ENCODE measurements around the gene GABBR2.
A peak's percentile ranks its signal among the peaks of the same experiment; 100 is the strongest.
"Not testable (repeated sequence)": the region's sequence is repeated elsewhere in the genome, so short reads cannot be mapped to it uniquely, and the experiment has no call there.

GABBR2 gene

GRCh38 chr9:98295824-98296223 lies 412.9 kb downstream of the GABBR2 start:
- no peak for DNase-seq (ENCODE audit: low read depth in 2 of 2)

GRCh38 chr9:98291820-98292219 lies 416.9 kb downstream of the GABBR2 start:
- no peak for DNase-seq (ENCODE audit: low read depth in 2 of 2)

GRCh38 chr9:98290411-98290810 lies 418.3 kb downstream of the GABBR2 start:
- DNase-seq (ENCODE audit: low read depth in 2 of 2): no peak

- DNase-seq (ENCODE audit: low read depth in 2 of 2): no peak
Measured at GRCh38 chr9:98289614-98290201, 419.0 kb downstream of the GABBR2 start.

DNA sequence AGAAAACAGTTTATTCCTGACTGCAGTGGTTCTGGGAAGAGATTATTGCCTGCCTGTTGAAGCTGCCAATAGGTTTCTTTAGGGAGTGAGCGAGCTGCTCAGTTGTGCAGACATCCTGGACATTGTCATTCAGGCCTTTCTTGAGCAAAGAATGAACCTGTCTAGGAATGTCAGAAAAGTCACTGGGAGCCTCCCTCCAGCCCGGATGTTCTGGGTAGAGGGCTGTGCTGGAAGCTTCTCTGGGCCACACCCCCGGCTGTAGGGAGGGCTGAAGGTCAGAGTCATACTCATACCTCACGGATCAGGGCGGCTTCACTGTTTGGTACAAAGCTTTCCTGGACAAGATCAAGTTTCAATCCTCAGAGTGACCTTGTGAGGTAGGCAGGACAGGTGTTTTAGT lies 419.9 kb downstream of the GABBR2 start:
- no peak for DNase-seq (ENCODE audit: low read depth in 2 of 2)

GRCh38 chr9:98287384-98287783 lies 421.4 kb downstream of the GABBR2 start:
- DNase-seq (ENCODE audit: low read depth in 2 of 2): no peak

DNA sequence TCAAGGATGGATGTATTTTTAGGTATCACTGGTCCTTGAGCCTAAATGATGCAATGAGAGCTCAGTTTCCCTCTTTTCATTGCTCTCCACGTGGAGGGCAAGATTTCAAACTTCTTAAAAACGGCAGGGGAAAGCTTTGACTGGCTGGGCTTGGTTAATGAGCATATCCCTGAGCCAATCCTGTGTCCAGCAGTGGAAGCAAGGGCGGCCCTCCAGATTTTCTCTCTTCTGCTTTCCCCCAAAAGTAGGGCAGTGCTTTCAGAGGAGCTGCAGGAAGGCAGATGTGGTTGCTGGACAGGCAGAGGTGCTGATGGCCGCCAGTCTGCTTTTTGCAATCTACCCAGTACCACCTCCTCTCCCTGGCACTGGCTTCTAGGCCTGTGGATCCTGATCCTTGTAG lies 423.3 kb downstream of the GABBR2 start:
- no peak for DNase-seq (ENCODE audit: low read depth in 2 of 2)

DNA sequence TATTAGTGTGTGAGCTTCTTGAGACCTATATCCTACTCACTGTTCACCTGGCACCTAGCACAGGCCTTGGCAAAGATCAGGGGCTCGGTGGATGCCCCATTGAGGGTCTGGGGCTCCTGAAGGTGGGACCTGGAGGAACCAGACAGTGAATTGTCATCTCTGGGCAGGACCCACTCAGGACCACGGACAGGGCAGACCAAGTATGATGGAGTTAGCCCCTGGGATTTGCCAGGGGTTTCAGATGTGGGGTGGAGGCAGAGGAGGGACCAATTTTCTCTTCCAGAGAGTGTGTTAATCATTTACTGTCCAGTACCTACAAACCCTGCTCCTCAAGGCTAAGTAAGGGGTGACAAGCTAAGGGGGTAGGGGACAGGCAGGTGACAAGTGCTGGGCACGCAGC lies 424.0 kb downstream of the GABBR2 start:
- DNase-seq (ENCODE audit: low read depth in 2 of 2): no peak

- DNase-seq (ENCODE audit: low read depth in 2 of 2): not testable (repeated sequence)
Measured at GRCh38 chr9:98283143-98283542, 425.6 kb downstream of the GABBR2 start.

GRCh38 chr9:98281281-98281680 lies 427.5 kb downstream of the GABBR2 start:
- no peak for DNase-seq (ENCODE audit: low read depth in 2 of 2)

DNA sequence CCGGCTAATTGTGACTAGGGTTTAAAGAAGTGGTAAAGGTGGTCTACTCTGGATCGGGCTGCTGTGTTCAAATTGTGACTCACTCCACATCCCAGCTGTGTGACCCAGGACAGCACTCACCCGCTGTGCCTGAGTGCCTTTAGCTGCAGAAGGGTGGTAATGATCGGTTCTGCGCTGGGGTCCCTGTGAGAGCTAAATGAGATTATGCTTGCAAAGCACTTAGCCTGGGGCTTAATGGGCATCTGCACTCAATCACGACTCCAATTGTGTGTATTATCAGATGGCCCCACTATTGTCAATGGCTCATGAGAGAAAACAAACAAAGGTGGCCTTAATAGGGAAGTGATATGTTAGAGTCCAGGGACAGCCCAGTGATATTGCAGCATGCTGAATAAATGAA lies 428.2 kb downstream of the GABBR2 start:
- no peak for DNase-seq (ENCODE audit: low read depth in 2 of 2)

GRCh38 chr9:98280162-98280561 lies 428.6 kb downstream of the GABBR2 start:
- no peak for DNase-seq (ENCODE audit: low read depth in 2 of 2)

DNA sequence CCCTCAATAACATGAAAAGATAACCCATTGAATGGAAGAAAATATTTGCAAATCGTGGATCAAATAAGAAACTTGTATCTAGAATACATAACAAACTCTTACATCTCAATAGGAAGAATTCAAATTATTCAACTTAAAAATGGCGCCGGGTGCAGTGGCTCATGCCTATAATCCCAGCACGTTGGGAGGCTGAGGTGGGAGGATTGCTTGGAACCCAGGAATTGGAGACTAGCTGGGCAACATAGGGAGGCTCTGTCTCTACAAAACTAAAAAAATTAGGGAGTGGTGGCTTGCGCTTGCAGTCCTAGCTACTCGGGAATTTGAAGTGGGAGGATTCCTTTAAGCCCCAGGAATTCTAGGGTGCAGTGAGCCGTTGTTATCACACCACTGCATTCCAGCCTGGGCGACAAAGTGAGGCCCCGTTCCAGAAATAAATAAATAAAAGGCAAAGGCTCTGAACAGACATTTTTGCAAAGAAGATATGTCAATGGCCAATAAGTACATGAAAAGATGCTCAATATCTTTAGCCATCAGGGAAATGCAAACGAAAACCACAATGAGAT lies 431.7 kb downstream of the GABBR2 start:
- DNase-seq (ENCODE audit: low read depth in 2 of 2): no peak

DNA sequence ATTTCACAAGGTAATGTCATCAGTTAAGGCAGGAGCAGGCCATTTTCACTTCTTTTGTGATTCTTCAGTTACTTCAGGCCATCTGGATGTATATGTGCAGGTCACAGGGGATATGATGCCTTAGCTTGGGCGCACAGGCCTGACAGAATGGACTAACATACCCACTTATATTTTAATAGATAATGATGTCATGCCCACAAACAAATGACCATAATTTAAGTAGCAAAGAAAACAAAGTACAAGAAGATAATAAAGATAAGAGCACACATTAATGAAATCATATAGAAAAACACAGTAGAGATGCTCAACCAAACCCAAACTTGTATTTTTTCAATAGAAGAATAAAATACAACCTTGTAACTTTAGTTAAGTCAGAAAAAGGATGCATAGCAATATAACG lies 433.6 kb downstream of the GABBR2 start:
- no peak for DNase-seq (ENCODE audit: low read depth in 2 of 2)

GRCh38 chr9:98272083-98272482 lies 436.7 kb downstream of the GABBR2 start:
- DNase-seq (ENCODE audit: low read depth in 2 of 2): no peak

- no peak for DNase-seq (ENCODE audit: low read depth in 2 of 2)
Measured at GRCh38 chr9:98271479-98271878, 437.3 kb downstream of the GABBR2 start.

GRCh38 chr9:98270284-98270683 lies 438.5 kb downstream of the GABBR2 start:
- DNase-seq (ENCODE audit: low read depth in 2 of 2): not testable (repeated sequence)

DNA sequence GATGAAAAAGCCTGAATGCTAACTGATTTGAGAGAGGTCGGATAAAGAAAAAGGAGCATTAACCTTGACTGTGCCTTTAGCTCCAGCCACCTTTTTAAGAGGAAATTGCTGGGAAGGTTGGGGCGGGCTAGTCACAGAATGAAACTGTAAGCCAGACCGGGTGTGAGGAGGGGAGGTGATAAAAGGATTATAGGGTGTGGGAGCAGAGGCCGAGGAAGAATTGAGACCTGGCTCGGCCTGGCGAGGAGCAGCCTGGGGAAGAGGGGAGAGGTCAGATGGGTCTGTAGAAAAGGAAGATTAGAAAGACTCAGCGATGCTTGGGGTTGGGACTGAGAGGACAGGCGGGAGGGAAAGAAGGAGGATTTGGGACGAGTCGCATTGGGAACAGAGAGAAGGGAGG lies 439.1 kb downstream of the GABBR2 start:
- DNase-seq (ENCODE audit: low read depth in 2 of 2): not testable (repeated sequence)

DNA sequence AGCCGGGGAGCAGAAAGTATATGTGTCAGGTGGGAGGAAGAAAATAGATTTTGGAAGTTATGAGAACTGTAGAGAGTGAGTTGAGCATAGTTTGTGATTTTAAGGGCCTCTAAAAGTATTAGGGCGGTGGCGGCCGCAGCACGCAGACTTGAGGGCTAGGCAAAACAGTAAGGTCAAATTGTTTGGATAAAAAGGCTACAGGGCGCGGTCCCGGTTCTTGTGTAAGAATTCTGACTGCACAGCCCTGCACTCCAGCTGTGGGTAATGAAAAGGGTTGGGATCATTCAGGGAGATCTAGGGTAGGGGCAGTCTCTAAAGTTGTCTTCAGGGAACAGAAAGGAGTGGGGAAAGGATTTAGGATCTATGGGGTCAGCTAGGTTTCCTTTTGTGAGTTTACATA lies 441.2 kb downstream of the GABBR2 start:
- DNase-seq (ENCODE audit: low read depth in 2 of 2): not testable (repeated sequence)

DNA sequence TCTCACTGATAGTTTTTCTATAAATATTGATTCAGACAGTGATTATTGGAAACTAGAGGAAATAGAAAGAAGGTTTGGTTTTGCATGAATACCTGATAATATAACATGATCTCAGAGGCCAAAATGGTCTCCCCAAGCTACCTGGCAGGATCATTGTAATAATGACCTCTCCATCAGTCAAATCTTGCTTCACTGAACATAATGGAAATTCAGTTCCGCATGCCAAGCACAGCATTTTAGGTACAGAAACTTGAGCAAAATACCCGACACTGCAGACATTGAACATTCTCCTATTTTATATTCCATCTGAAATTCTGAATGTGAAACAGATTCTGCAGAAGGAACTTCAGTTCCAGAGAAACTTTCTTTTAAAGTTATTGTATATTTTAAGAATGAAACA lies 444.2 kb downstream of the GABBR2 start:
- no peak for DNase-seq (ENCODE audit: low read depth in 2 of 2)

DNA sequence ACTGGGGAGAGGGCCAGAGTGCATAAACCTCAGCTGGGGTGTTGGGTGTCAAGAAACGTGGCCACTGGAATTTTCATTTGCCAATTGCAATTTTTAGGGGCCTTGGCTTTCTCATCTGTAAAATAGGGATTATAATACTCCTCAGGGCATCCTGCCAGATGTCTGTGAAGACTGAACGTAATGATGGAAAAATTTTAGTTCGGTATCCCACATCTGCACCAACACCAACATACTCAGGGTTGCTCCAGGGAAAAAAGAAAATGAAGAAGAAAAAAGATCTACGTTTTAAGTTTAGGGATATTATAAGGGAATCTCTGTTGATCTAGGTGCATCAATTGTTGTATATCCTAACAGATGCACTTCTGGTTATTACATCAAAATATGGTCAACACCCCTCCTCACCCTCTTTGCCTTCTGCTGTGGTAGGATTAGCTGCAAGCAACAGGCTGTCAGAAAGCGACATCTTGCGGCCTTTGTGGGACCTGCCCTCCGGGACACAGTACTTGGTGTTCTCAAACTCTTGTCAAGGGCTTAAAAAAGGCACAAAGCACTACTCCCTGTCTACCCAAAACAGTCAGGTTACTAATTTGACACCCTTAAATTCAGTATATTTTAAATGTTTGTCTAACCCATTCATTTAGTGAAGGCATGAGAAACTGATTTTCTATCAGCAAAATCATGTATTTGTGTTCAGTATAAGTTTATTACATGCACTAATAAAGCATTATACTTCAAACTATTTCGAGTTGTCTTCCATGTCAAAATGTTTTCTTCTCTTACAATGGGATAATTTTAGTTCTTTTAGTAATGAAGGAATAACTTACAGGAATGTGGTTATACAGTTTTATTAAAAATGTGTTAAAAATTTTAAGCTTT lies 445.0 kb downstream of the GABBR2 start:
- peak; percentile 61 to 75 for DNase-seq (ENCODE audit: low read depth in 2 of 2)

DNA sequence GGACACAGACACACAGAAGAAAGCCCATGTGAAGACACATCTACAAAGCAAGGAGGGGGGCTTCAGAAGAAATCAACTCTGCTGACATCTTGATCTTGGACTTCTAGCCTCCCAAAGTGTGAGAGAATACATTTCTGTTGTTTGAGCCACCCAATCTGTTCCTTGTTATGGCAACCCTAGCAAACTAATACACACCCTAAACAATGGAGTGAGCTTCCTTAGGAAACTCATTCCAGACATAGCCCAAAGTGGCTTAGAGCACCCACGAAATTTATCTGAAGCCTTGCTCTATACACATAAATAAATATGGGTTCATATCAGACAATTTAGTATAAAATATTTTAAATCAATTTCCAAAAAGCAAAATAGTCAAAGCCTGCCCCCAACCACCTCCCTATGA lies 445.7 kb downstream of the GABBR2 start:
- DNase-seq (ENCODE audit: low read depth in 2 of 2): no peak

DNA sequence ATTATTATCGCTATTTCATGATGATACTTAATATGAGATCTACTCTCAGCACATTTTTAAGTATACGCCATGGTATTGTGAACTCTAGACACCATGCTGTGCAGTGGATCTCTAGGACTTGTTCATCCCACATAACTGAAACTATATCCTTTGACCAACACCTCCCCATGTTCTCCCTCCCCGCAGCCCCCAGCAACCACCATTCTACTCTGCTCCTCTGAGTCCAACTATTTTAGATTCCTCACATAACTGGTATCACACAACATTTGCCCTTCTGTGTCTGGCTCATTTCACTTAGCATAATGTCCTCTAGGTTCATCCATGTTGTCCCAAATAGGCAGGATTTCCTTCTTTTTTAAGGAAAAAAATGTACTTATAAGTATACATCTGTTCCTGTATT lies 446.7 kb downstream of the GABBR2 start:
- no peak for DNase-seq (ENCODE audit: low read depth in 2 of 2)

Data from stimulated activated CD4-positive, alpha-beta T cell treated with anti-CD3 and anti-CD28 coated beads, Interleukin-12 subunit alpha, Interleukin-12 subunit beta, amount 100 ng/mL, for 24 hours (primary cell).